ENCODE results near the gene KDM2A.

DNA sequence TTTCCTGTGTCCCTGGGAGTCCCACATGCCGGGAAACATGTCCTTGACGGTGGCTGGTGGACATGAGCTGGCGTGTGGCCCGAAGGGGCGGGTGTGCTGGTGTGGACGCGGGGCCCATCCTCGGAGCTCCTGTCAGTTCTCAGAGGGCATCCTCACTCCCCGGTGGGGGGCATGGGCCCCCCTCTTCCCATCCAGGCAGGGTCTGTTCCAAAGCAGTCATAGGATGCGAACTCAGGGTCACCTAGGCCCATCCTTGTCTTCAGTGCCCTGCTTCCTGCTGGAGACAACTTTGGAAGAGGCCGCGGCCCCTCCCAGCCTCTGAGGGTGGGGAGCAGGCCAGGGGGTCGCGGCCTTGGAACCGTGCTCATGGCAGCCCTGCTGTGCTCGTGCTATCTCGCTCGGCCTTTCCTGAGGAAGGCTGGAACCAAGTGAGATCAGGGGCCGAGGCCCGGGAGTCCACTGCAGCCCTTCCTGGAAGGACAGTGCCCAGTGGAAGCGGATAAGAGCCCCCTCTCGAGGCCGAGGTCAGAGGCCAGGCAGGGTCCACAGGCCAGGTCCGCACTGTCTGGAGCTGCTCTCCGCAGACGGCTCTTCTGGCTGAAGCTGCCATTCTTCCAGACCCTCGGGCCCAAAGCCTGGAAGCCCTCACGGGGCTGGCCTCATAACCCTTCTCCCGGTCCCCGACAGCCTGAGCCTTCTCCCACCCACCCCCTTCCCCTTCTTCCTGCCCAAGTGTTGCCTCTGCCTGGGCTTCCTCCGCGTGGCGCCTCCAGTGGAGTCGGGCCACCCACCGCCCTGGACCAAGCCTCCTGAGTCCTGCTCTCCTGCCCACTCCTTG is 155.9 kb downstream of the KDM2A start:
- no peak for TF ChIP-seq EZH2 (IDR thresholded peaks at IDR 0.05; ENCODE audit: borderline replicate concordance, low read depth, low read length, poor library complexity, severe bottlenecking)
- TF ChIP-seq, protein P1, sequence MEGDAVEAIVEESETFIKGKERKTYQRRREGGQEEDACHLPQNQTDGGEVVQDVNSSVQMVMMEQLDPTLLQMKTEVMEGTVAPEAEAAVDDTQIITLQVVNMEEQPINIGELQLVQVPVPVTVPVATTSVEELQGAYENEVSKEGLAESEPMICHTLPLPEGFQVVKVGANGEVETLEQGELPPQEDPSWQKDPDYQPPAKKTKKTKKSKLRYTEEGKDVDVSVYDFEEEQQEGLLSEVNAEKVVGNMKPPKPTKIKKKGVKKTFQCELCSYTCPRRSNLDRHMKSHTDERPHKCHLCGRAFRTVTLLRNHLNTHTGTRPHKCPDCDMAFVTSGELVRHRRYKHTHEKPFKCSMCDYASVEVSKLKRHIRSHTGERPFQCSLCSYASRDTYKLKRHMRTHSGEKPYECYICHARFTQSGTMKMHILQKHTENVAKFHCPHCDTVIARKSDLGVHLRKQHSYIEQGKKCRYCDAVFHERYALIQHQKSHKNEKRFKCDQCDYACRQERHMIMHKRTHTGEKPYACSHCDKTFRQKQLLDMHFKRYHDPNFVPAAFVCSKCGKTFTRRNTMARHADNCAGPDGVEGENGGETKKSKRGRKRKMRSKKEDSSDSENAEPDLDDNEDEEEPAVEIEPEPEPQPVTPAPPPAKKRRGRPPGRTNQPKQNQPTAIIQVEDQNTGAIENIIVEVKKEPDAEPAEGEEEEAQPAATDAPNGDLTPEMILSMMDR (conservative IDR thresholded peaks at IDR 0.05; ENCODE audit: low read depth, low read length) = no peak
